ENCODE data around the gene GGPS1.

GRCh38 chr1:235298758-235299157 is 29.6 kb upstream of the GGPS1 start:
- TF ChIP-seq CTCF (IDR thresholded peaks at IDR 0.05; ENCODE audit: poor library complexity): no peak
- no peak for TF ChIP-seq EZH2 (IDR thresholded peaks at IDR 0.05; ENCODE audit: borderline replicate concordance)
- TF ChIP-seq EZH2phosphoT487 (IDR thresholded peaks at IDR 0.05; ENCODE audit: low read depth, severe bottlenecking, unreplicated experiment): no peak

Measured in hepatocyte (in vitro differentiated cells).